H1 (cell line): ENCODE measurements around the gene ARHGAP25. TPM values are rescaled to one million over a fixed set of nuclear protein-coding genes. Genes with fewer than 3 reads are reported as not detected.

Experiments
- CTCF ChIA-PET: fragments of 300-600 bp; sonication (Branson Sonifier 250); formaldehyde crosslinking; loops from one replicate; lab custom pipeline; 2021; ENCODE audit not compliant: partially characterized antibody; lab: Charles Lee
- POLR2A ChIA-PET: fragments of 300-600 bp; sonication (Branson Sonifier 250); formaldehyde crosslinking; loops from one replicate; lab custom pipeline; 2021; ENCODE audit warnings: inconsistent platforms; ENCODE audit not compliant: partially characterized antibody; lab: Charles Lee
- DNase-seq, 2 experiments: peaks; one replicate each; pipeline versions ENCODE4 v3.0.0 to v3.0.0-alpha.2; 2010 to 2022; ENCODE audit warnings: low spot score in 2 of 2, low read depth in 1 of 2, mixed read lengths in 1 of 2
- FAIRE-seq: peaks from 2 replicates; lab custom pipeline; 2011; peaks lifted over from hg19 to GRCh38; lab: Jason Lieb, UNC
- H2AFZ ChIP-seq: 2 replicates; pipeline ENCODE4 v1.8.1; 2012; ENCODE audit warnings: low read length, inconsistent platforms
- H2AK5ac ChIP-seq: 2 replicates; pipeline ENCODE4 v1.6.1; 2013; ENCODE audit warnings: low read depth, low read length
- H2BK120ac ChIP-seq: replicated peaks from 2 replicates; pipeline ENCODE3; 2013; ENCODE audit warnings: low read depth, low read length, inconsistent platforms
- H2BK12ac ChIP-seq: 2 replicates; pipeline ENCODE4 v1.6.1; 2013; ENCODE audit warnings: low read depth, low read length
- H2BK15ac ChIP-seq: 2 replicates; pipeline ENCODE4 v1.6.1; 2013; ENCODE audit warnings: low read length
- H2BK20ac ChIP-seq: 2 replicates; pipeline ENCODE4 v1.6.1; 2013; ENCODE audit warnings: low read length
- H2BK5ac ChIP-seq: 2 replicates; pipeline ENCODE4 v1.6.1; 2013; ENCODE audit warnings: low read depth, low read length
- H3K14ac ChIP-seq: 2 replicates; pipeline ENCODE4 v1.6.1; 2013; ENCODE audit warnings: inconsistent platforms; ENCODE audit not compliant: insufficient read length
- H3K18ac ChIP-seq: 2 replicates; pipeline ENCODE4 v1.6.1; 2013; ENCODE audit warnings: low read length; ENCODE audit errors: extremely low read depth
- H3K23ac ChIP-seq: 2 replicates; pipeline ENCODE4 v1.6.1; 2013; ENCODE audit warnings: inconsistent platforms; ENCODE audit not compliant: insufficient read length
- H3K23me2 ChIP-seq: 2 replicates; pipeline ENCODE4 v1.6.1; 2013; ENCODE audit warnings: low read depth, low read length
- H3K27ac ChIP-seq: 2 replicates; pipeline ENCODE4 v1.6.1; 2011; ENCODE audit warnings: low read depth, low read length, inconsistent platforms
- H3K27me3 ChIP-seq, 4 experiments: replicated peaks in 1 of 4; 1 replicate in 1 of 4; 2 replicates in 3 of 4; pipeline versions ENCODE4 v1.6.1 to v1.8.1; 2011 to 2013; ENCODE audit warnings: low read length in 3 of 4, mild to moderate bottlenecking in 3 of 4, inconsistent platforms in 2 of 4, mixed read lengths in 2 of 4, moderate library complexity in 1 of 4; ENCODE audit not compliant: control insufficient read depth in 3 of 4, insufficient read depth in 3 of 4; ENCODE audit errors: extremely low read depth in 1 of 4
- H3K36me3 ChIP-seq, 4 experiments: 2 replicates each; pipeline versions ENCODE4 v1.6.1 to v1.8.1; 2011 to 2013; ENCODE audit warnings: mild to moderate bottlenecking in 4 of 4, low read length in 3 of 4, moderate library complexity in 2 of 4, control low read depth in 1 of 4, inconsistent platforms in 1 of 4; ENCODE audit not compliant: insufficient read depth in 4 of 4, control insufficient read depth in 2 of 4
- H3K4ac ChIP-seq: replicated peaks from 2 replicates; pipeline ENCODE3; 2013; ENCODE audit warnings: low read length, low read depth, mixed read lengths, inconsistent platforms; ENCODE audit not compliant: insufficient read length
- H3K4me1 ChIP-seq, 4 experiments: replicated peaks in 1 of 4; 1 replicate in 1 of 4; 2 replicates in 3 of 4; pipeline versions ENCODE4 v1.6.1 to v1.8.1; 2011 to 2013; ENCODE audit warnings: low read length in 3 of 4, inconsistent platforms in 2 of 4, mixed read lengths in 1 of 4; ENCODE audit not compliant: insufficient read depth in 4 of 4, control insufficient read depth in 3 of 4
- H3K4me2 ChIP-seq, 2 experiments: 2 replicates each; pipeline versions ENCODE4 v1.6.1 to v1.8.1; 2011 to 2013; ENCODE audit warnings: low read depth in 2 of 2, low read length in 2 of 2, control low read depth in 1 of 2, inconsistent platforms in 1 of 2, mild to moderate bottlenecking in 1 of 2; ENCODE audit not compliant: insufficient read depth in 1 of 2
- H3K4me3 ChIP-seq, 4 experiments: fragments of 200-600, 300-600 bp in 1 of 4; sonication (generic), shearing (Covaris generic), sonication (Bioruptor Twin) in 1 of 4; 2 replicates each; pipeline versions ENCODE4 v1.5.1 to v1.8.1; 2011 to 2016; ENCODE audit warnings: low read length in 4 of 4, low read depth in 3 of 4, control low read depth in 2 of 4, inconsistent platforms in 2 of 4, mild to moderate bottlenecking in 2 of 4, mixed read lengths in 1 of 4, moderate library complexity in 1 of 4; ENCODE audit not compliant: insufficient read depth in 2 of 4; ENCODE audit errors: extremely low read depth in 1 of 4
- H3K56ac ChIP-seq: replicated peaks from 2 replicates; pipeline ENCODE3; 2013; ENCODE audit warnings: low read depth, mild to moderate bottlenecking, mixed read lengths, low read length, inconsistent platforms; ENCODE audit not compliant: insufficient read length
- H3K79me1 ChIP-seq: 2 replicates; pipeline ENCODE4 v1.6.1; 2013; ENCODE audit warnings: low read depth, low read length, control low read depth
- H3K79me2 ChIP-seq, 2 experiments: 2 replicates each; pipeline versions ENCODE4 v1.6.1 to v1.8.1; 2012 to 2013; ENCODE audit warnings: low read length in 2 of 2, mild to moderate bottlenecking in 2 of 2, inconsistent platforms in 1 of 2; ENCODE audit not compliant: insufficient read depth in 2 of 2, control insufficient read depth in 1 of 2
- H3K9ac ChIP-seq, 4 experiments: replicated peaks in 1 of 4; 1 replicate in 1 of 4; 2 replicates in 3 of 4; pipeline versions ENCODE4 v1.6.1 to v1.8.1; 2011 to 2013; ENCODE audit warnings: low read depth in 3 of 4, low read length in 3 of 4, control low read depth in 2 of 4, mild to moderate bottlenecking in 2 of 4, moderate library complexity in 2 of 4, inconsistent platforms in 1 of 4; ENCODE audit errors: extremely low read depth in 1 of 4
- H3K9me3 ChIP-seq, 2 experiments: 2 replicates each; pipeline versions ENCODE4 v1.6.1 to v1.8.1; 2012 to 2013; ENCODE audit warnings: mild to moderate bottlenecking in 2 of 2, moderate library complexity in 2 of 2, control low read depth in 1 of 2, inconsistent platforms in 1 of 2, low read depth in 1 of 2, low read length in 1 of 2, mixed read lengths in 1 of 2; ENCODE audit not compliant: insufficient read depth in 2 of 2
- H4K20me1 ChIP-seq, 2 experiments: replicated peaks in 1 of 2; 2 replicates each; pipeline versions ENCODE3 to v1.8.1; 2011 to 2013; ENCODE audit warnings: inconsistent platforms in 2 of 2, low read length in 2 of 2, mild to moderate bottlenecking in 1 of 2; ENCODE audit not compliant: insufficient read depth in 2 of 2, control insufficient read depth in 1 of 2
- H4K5ac ChIP-seq: 2 replicates; pipeline ENCODE4 v1.6.1; 2013; ENCODE audit warnings: low read length, low read depth, mixed read lengths, inconsistent platforms; ENCODE audit not compliant: insufficient read length
- H4K8ac ChIP-seq: 2 replicates; pipeline ENCODE4 v1.8.0; 2013; ENCODE audit warnings: mild to moderate bottlenecking, moderate library complexity, low read length, inconsistent platforms; ENCODE audit not compliant: insufficient read depth; ENCODE audit errors: extremely low read depth
- H4K91ac ChIP-seq: replicated peaks from 2 replicates; pipeline ENCODE3; 2013; ENCODE audit warnings: low read length, mixed read lengths, inconsistent platforms; ENCODE audit not compliant: insufficient read length
- CHD1 ChIP-seq: IDR thresholded peaks from 2 replicates; pipeline ENCODE4 v1.6.1; 2012; ENCODE audit warnings: low read depth, low read length, improper control_type of control experiment
- EGR1 ChIP-seq: IDR thresholded peaks from 2 replicates; pipeline ENCODE4 v1.6.1; 2011; ENCODE audit warnings: low read depth, low read length, borderline replicate concordance
- JUND ChIP-seq: IDR thresholded peaks from 2 replicates; pipeline ENCODE4 v1.6.1; 2011; ENCODE audit warnings: mild to moderate bottlenecking, improper control_type of control experiment, low read length
- KDM1A ChIP-seq: fragments of 200-600, 300-600 bp; sonication (generic); IDR thresholded peaks from 2 replicates; pipeline ENCODE4 v1.7.1; 2016; ENCODE audit warnings: mild to moderate bottlenecking, low read length, borderline replicate concordance
- NRF1 ChIP-seq: IDR thresholded peaks from 2 replicates; pipeline ENCODE4 v1.6.1; 2011; ENCODE audit warnings: mild to moderate bottlenecking, low read depth, low read length, improper control_type of control experiment
- RXRA ChIP-seq: IDR thresholded peaks from 2 replicates; pipeline ENCODE4 v1.6.1; 2011; ENCODE audit warnings: low read depth, mild to moderate bottlenecking, low read length, moderate library complexity; ENCODE audit not compliant: insufficient read depth
- TBP ChIP-seq: IDR thresholded peaks from 2 replicates; pipeline ENCODE4 v1.6.1; 2011; ENCODE audit warnings: low read depth, low read length, improper control_type of control experiment
- WGBS, 2 experiments: shearing (Covaris generic) in 1 of 2; methylation state at CpG; one replicate each; pipeline versions ENCODE4 v1.1.6 to v1.1.7; 2013 to 2015; ENCODE audit warnings: low lambda C conversion rate in 2 of 2, mixed read lengths in 2 of 2, inconsistent platforms in 1 of 2, low coverage in 1 of 2, missing lambda C conversion rate in 1 of 2; ENCODE audit not compliant: insufficient replicate concordance in 2 of 2, insufficient coverage in 1 of 2, insufficient read length in 1 of 2; ENCODE audit errors: extremely low coverage in 1 of 2, missing lambda C conversion rate in 1 of 2; 5-methylcytosine and 5-hydroxymethylcytosine counted together
- polyA plus RNA-seq, 7 experiments: library from polyadenylated mRNA; depleted of rRNA in 3 of 7; stranded (reverse) in 5 of 7; unstranded in 2 of 7; fragments of >200 nt in 5 of 7; fragments of 200-250 nt in 2 of 7; gene quantifications; 1 replicate in 5 of 7; 2 replicates in 1 of 7; 4 replicates in 1 of 7; pipeline versions ENCODE4 v1.2.1 to v1.2.3, GENCODE V29; 2011 to 2013; ENCODE audit warnings: missing spikeins in 2 of 7, mixed read lengths in 2 of 7
- total RNA-seq: library from RNA; stranded (reverse); fragmentation: NEBNext Ultra II Directional; extraction: Animal tissue kit (Norgen Biotek cat#: 25700); gene quantifications from 2 replicates; pipeline ENCODE4 v1.2.1, GENCODE V29; 2021
- TF ChIP-seq, protein P1 (sequence below): IDR thresholded peaks from 2 replicates; pipeline ENCODE4 v1.6.1; 2011; ENCODE audit warnings: low read depth, mild to moderate bottlenecking, low read length; ENCODE audit not compliant: insufficient read depth
- TF ChIP-seq, protein P2 (sequence below), 3 experiments: IDR thresholded peaks; 1 replicate in 2 of 3; 2 replicates in 1 of 3; pipeline versions ENCODE4 v1.5.1 to v1.6.1; 2011; ENCODE audit warnings: low read length in 3 of 3, mild to moderate bottlenecking in 3 of 3, inconsistent platforms in 2 of 3, low read depth in 1 of 3, moderate library complexity in 1 of 3; ENCODE audit not compliant: insufficient read depth in 1 of 3; ENCODE audit errors: control extremely low read depth in 1 of 3
- TF ChIP-seq, protein P3 (sequence below): IDR thresholded peaks from 2 replicates; pipeline ENCODE4 v1.6.1; 2012; ENCODE audit warnings: inconsistent platforms

Gene ARHGAP25
- total and polyA plus RNA-seq, 2 of the 8 experiments (the other 6 are each of a cell fraction or from before 2014, with no cell fraction given), result 1.00 to 1.2 TPM

DNA sequence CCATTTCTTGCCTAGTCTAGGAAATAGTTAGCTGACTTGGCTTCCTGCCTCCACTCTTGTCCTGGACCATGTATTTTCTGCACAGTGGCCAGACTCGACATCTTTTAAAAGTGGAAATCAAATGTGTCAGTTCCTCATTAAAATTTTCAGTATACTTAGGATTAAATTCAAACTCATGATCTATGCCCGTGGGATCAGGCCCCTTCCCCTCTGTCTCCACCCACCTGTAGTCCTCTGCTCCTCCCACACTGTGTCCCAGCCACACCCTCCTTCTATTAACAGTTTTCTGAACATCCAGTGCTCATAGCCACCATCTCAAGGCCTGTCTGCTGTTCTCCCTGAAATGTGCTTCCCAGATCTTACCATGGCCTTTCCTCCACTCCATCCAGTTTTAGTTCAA, 13.3 kb downstream of the ARHGAP25 start:
- CTCF ChIA-PET, result interaction anchor here (1.1 to 7.2 kb wide), 6 partner anchors 15 to 281 kb away, joined by 3 to 79 read pairs (median 8); partner anchors contain the start of genes APLF, ARHGAP25 and FBXO48
- TF ChIP-seq NRF1, result no peak
- no peak for TF ChIP-seq CHD1
- no peak for TF ChIP-seq JUND
- TF ChIP-seq, protein P1, sequence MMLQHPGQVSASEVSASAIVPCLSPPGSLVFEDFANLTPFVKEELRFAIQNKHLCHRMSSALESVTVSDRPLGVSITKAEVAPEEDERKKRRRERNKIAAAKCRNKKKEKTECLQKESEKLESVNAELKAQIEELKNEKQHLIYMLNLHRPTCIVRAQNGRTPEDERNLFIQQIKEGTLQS, result no peak
- no peak for TF ChIP-seq EGR1
- no peak for TF ChIP-seq KDM1A
- TF ChIP-seq, protein P2, sequence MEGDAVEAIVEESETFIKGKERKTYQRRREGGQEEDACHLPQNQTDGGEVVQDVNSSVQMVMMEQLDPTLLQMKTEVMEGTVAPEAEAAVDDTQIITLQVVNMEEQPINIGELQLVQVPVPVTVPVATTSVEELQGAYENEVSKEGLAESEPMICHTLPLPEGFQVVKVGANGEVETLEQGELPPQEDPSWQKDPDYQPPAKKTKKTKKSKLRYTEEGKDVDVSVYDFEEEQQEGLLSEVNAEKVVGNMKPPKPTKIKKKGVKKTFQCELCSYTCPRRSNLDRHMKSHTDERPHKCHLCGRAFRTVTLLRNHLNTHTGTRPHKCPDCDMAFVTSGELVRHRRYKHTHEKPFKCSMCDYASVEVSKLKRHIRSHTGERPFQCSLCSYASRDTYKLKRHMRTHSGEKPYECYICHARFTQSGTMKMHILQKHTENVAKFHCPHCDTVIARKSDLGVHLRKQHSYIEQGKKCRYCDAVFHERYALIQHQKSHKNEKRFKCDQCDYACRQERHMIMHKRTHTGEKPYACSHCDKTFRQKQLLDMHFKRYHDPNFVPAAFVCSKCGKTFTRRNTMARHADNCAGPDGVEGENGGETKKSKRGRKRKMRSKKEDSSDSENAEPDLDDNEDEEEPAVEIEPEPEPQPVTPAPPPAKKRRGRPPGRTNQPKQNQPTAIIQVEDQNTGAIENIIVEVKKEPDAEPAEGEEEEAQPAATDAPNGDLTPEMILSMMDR (IDR thresholded peaks at IDR 0.05; ENCODE audit: control extremely low read depth in 1 of 3, insufficient read depth in 1 of 3, low read depth in 1 of 3, low read length in 3 of 3), result no peak
- no peak for TF ChIP-seq TBP
- TF ChIP-seq RXRA, result no peak
- TF ChIP-seq, protein P3, sequence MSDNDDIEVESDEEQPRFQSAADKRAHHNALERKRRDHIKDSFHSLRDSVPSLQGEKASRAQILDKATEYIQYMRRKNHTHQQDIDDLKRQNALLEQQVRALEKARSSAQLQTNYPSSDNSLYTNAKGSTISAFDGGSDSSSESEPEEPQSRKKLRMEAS, result no peak

More for the DNA sequence above, 13.3 kb downstream of the ARHGAP25 start:
- H2BK120ac ChIP-seq, result no peak overlapping the region
- H3K79me1 ChIP-seq, result no peaks in the 10 kb centered on the region
- no peak overlapping the region for H2AFZ ChIP-seq
- H3K4me1 ChIP-seq, result peaks cover 0 to 4% (median 0%) of the 10 kb centered on the region in 4 experiments; a peak in 1 of 7 replicates
- FAIRE-seq, result no peak
- H4K5ac ChIP-seq, result no peak overlapping the region
- H3K23me2 ChIP-seq, result no peaks in the 10 kb centered on the region
- H2BK12ac ChIP-seq, result no peak overlapping the region
- no peak overlapping the region for H4K91ac ChIP-seq
- no peak overlapping the region for H3K23ac ChIP-seq
- no peaks in the 10 kb centered on the region for H3K79me2 ChIP-seq
- H3K27me3 ChIP-seq, result no peaks in the 10 kb centered on the region
- H3K4me3 ChIP-seq, result no peak overlapping the region
- H3K9me3 ChIP-seq, result no peaks in the 10 kb centered on the region
- H4K8ac ChIP-seq, result no peak overlapping the region
- no peak overlapping the region for H3K56ac ChIP-seq
- no peak overlapping the region for H3K4me2 ChIP-seq
- H2BK20ac ChIP-seq, result no peak overlapping the region
- no peak overlapping the region for H3K18ac ChIP-seq
- no peak overlapping the region for H2BK15ac ChIP-seq
- no peak overlapping the region for H3K4ac ChIP-seq
- H3K27ac ChIP-seq, result no peak overlapping the region
- WGBS, 2 experiments, result 93% methylated on average over 2 of the region's 2 CpGs; no CpG with 5 or more reads in 1 of the 2 experiments
- no peaks in the 10 kb centered on the region for H4K20me1 ChIP-seq
- POLR2A ChIA-PET, result no interaction called here
- no peak overlapping the region for H3K9ac ChIP-seq
- H3K36me3 ChIP-seq, result no peaks in the 10 kb centered on the region
- DNase-seq, result peak in 1 of 2 experiments; percentile 19
- H2AK5ac ChIP-seq, result no peak overlapping the region
- no peak overlapping the region for H2BK5ac ChIP-seq
- no peak overlapping the region for H3K14ac ChIP-seq
